ENCODE results near the gene PPFIA1.
"Not testable (repeated sequence)": the region's sequence is repeated elsewhere in the genome, so short reads cannot be mapped to it uniquely, and the experiment has no call there.

Gene PPFIA1

DNA sequence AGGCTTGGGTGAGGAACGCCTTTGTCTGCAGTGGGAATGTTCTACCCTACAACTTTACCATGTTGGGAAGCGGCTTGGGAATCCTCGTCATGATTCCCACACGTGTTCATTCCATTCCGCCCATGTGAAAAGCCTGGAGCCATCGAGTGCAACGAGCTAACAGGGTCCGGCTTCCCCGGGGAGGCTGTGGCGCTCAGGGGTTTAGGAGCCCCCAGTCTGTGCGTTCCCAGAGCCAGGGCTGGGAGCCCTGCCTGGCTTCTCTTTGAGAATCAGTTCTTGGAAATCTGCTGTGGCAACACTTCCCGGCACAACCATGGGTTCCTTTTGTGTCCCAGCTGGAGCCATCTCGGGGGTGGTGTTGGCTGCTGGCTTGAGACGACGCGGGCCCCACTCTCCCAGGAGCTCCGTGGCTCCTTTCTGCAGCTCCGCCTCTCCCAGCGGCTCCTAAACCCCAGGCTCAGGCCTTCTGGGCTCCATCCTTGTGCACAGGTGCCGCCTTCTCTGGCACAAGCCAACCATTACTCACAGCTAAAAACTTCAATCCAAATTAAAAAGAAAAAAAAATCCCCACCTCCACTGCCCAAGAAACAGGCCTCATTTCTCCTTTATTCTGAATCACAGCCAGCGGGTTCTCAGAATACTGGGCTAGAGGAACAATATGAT lies 18.7 kb upstream of the PPFIA1 start:
- no peak for DNase-seq

DNA sequence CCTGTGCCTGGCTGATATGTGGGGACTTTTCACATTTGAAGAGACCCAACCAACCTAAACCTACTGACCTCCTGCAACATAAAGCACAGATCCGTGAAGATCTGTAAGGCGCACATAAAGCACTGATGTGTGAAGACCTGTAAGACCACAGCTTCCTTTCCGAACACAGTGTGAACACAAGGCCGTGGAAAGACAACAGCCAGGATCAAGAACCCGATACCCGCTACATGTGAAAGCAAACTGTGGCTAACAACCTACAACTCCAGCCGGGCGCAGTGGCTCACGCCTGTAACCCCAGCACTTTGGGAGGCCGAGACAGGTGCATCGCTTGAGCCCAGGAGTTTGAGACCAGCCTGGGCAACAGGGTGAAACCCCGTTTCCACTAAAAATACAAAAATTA lies 17.6 kb upstream of the PPFIA1 start:
- no peak for DNase-seq

DNA sequence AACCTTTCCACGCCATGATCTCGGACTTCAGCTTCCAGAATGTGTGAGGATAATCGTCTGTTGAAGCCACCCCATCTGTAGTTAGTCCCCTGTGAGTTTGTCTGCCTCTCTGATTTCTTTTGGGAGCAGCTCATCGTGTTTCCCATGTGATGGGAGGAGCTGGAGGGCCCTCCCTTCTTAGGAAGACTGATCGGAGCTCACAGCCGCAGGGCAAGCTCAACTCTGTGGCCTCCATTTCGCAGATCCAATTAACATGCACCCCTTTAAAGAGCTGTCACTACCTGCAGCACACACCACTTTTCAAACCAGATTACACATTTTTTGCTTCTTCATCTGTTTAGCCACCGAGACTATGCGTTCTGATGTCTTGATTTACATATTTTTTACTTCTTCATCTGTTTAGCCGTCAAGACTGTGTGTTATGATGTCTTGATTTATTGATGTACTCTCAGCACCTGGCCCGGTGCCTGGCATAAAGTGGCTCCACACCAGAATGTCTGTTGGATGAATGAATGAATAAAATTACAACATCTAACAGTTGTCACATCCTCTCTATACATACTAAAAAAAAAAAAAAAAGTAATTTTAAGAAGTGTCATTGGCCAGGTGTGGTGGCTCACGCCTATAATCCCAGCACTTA lies 14.9 kb upstream of the PPFIA1 start:
- no peak for DNase-seq

DNA sequence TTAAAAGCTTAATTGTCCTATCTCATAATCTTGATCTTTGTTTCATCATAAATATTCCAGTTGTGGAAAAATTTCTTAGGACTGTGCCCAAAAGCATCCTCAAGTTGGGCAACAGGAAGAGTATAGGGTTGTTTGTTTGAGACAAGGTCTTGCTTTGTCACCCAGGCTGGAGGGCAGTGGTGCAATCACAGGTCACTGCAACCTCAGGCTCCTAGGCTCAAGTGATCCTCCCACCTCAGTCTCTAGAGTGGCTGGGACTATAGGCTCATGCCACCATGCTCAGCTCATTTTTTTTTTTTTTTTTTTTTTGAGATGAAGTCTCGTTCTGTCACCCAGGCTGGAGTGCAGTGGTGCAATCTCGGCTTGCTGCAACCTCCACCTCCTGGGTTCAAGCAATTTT lies 11.4 kb upstream of the PPFIA1 start:
- DNase-seq = not testable (repeated sequence)

DNA sequence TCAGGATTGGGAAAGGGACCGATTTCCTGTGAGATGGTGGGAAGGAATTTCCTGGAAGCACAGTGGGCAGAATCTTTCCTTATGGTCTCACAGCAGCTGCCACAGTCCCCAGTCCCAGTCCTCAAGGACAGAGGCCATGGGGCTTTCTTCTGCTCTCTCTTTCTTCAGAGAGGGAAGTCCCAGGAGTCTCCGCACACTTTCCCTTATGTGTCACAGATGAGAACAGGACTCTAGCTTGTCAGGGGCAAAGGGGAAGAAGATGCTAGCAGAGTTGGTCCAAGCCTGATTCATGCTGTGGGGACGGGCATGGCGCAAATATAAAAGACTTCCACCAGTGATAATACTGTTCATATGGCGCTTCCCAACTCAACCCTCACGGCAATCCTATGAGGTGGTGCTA lies 7.5 kb upstream of the PPFIA1 start:
- no peak for DNase-seq

DNA sequence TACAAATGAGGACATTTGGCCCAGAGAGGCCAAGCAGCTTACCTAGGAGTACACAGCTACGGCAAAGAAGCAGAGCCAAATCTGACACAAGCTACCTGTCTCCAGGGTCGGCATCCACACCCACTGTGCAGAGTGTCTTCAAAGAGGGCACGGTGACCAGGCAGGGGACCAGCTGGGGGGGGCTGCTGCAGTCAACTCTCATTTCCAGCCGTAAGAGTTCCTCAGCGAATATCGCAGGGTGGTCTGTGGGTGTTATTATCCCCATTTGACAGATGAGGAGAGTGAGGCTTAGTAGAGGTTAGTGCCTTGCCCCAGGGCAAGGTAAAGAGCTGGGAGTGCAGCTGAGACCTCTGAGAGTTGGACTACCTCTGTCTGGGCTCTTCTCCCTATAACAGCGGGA lies 7.1 kb upstream of the PPFIA1 start:
- no peak for DNase-seq

DNA sequence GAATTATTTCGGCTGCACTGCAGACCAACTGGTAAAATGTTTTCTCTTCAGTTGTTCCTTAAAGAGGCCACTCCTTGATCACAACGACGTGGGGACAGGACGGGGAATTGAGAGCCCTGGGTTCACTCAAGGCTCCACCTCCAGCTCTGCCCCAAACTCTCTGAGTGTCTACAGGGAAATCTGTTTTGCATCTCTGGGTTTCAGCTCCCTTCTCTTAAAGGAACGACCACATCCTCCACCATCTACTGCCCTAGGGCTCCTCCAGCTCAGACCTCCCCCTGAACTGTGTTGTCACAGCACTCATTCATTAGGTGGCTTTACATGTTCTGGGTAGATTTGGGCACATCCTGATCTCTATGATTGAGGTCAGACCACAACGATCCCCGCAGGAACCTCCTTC lies 5.1 kb upstream of the PPFIA1 start:
- no peak for DNase-seq

DNA sequence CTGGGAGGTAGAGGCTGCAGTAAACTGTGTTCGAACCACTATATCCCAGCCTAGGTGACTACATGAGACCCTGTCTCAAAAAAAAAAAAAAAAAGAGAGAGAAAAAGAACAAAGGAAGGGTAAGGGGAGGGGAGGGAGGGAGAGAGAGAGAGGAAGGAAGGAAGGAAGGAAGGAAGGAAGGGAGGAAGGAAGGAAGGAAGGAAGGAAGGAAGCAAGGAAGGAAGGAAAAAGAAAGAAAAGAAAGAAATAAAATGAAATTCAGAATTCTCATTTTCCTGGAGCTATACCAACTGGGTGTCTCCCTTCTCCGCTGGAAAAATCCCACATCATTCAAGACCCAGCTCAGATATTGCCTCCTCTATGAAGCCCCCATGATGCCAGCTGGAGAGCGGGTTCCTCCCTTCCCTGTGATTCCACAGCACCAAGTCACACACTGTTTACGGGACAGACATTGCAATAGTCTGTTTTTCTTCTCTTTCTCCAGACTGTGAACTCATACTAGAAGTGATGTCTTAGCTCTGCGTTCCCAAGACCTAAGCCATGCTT lies 3.0 kb upstream of the PPFIA1 start:
- no peak for DNase-seq

DNA sequence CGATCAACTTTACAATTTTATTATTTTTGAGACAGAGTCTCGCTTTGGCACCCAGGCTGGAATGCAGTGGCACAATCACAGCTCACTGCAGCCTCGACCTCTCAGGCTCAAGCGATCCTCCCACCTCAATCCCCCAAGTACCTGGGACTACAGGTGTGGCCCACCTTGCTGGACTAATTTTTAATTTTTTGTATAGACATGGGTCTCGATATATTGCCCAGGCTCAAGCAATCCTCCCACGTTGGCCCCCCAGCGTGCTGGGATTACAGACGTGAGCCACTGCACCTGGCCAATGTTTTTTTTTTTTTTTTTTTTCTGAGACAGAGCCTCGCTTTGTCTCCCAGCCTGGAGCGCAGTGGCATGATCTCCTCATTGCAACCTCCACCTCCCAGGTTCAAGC lies 2.0 kb upstream of the PPFIA1 start:
- DNase-seq = no peak

DNA sequence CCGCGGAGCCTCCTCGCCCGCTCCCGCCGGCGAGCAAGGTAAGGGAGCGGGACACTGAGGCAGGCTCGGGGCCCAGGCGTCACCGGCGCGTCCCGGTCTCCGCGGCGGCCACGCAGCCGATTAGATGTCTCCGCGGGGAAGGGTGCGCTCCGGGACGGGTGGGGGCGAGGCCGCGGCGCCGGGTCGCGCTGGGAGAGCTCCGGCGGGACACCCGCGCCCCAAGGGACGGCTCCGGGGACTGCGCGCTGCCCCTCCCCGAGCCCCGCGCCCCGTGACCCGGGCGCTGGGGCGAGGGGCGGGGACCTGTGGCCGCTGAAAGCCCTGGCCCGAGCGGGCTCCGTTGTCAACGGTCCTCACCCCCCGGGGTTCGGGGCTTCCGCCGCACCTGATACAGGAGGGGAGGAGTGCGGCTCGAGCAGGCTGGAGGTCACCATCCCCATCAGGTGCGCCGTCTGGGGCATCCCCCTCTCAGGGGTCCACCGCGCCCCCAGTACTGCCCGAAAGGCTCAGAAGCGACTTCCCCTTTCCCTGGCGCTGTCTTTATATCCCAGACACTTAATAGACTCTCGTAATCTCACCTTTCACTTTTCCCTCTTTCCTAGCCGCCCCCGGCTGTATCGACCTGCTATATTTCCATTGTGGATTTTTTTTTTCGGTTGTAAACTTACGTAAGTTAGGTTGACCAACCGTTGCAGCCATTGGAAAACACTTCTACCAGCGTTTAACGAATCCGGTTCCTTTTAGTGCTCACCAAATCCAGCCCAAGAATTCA lies 573 bp downstream of the PPFIA1 start:
- peak; percentile 16 for DNase-seq

DNA sequence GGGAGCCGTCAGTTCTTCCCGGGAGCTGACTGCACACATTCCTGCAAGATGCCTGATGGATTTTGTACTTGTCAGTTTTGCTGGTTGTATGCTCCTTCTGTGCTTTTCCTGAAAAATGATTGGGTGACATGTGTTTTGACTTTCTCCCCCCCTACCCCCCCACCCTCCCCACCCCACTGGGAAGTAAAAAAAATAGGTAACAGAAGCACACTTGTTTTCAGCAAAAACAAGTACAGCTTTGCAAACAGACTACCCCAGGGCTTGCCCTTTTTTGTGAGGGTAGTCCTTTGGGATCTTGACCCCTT lies 1.1 kb downstream of the PPFIA1 start:
- DNase-seq = no peak

DNA sequence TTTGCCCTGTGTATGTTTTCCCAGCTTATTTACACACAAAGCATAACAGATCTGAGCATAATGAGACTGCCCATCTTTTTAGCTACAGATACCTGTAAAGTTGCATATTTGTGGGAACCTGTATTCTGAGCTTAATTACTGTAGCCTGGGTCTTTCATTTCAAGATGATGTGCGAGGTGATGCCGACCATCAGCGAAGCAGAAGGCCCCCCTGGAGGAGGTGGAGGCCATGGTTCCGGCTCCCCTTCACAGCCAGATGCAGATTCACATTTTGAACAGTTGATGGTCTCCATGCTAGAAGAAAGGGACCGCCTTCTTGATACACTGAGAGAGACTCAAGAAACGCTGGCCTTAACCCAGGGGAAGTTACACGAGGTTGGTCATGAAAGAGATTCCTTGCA lies 1.5 kb downstream of the PPFIA1 start:
- DNase-seq = no peak

DNA sequence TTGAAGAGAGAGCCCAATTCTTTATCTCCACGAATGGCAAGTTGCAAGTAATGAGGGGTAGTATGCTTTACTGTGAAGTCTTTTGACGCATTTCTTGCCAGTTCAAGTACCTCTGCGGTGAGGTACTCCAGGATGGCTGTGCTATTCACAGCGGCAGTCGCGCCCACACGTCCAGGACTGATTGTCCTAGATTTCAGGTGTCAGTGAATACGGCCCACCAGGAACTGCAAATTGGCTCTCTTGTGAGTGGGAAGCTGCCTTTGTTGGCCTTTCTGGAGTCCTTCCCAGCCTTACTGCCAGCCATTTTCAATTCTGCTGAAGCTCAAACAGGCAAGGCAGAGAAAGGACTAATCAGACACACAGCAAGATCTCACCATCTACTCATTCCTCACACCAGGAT lies 8.5 kb downstream of the PPFIA1 start:
- DNase-seq = no peak

DNA sequence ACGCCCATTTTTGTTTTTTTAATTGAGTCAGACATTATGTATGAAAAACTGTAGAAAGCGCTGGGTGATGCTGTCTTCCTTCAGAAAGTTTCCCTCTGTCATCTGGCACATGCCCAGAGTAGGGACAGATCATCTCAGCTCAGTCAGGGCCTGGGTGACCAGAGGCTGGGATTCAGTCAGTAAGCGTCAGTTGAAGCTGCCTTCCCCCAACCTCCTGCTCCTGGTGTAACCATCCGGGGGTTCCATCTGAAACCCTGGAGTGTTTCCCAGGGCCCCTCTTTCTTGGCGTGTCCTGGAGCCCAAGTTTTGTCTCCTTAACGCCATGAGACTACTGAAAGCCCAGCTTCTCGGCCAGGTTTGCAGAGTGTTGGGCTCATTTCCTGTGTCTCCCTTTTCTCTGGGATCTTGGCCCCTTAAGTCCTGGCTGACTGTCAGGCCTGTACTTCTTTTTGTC lies 10.7 kb downstream of the PPFIA1 start:
- DNase-seq = no peak

DNA sequence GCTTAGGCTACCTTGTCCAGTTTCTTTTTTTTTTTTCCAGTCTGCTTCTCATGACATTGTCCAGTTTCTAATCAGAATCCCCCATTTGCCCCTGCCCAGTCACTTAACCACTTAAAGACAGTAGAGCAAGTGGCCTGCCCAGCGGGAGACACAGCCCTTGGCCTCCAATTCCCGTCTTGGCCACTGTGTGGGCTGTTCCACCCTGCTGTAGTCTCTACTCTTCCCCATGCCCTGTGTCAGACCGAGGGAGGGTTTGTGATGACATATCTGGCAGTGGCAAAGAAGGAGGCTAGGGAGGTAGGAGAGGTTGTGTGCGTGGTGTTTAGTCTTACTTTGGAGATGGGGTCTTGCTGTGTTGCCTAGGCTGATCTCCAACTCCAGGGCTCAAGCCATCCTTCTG lies 11.5 kb downstream of the PPFIA1 start:
- DNase-seq = no peak

DNA sequence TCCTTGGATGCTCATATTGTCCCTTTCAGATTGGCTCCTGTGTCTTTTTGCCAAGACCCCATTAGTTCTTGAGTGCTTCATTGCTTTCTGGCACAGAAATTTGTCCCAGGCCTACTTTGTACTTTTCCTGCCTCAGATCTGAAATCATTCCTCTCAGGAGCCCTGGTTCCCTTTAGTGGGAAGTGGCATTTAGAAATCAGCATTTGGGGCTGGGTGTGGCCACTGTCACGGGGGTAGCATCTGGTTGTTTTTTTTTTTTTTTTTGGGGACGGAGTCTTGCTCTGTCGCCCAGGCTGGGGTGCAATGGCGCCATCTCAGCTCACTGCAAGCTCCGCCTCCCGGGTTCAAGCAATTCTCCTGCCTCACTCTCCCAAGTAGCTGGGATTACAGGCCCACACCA lies 18.2 kb downstream of the PPFIA1 start:
- no peak for DNase-seq

DNA sequence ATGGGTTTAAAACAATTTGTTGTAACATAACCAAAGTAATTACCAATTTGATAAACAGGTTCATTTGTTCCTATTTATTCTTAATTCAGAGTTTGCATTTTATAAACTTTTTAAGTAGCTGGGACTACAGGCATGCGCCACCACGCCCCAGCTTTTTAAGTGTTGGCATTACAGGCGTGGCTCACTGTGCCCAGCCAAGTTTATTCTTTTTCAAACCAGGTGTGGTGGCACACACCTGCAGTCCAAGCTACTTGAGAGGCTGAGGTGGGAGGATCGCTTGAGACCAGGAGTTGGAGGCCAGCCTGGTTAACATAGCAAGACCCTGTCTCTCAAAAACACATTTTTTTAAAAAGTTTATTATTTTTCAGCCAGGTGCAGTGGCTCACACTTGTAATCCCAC lies 19.1 kb downstream of the PPFIA1 start:
- DNase-seq = no peak

DNA sequence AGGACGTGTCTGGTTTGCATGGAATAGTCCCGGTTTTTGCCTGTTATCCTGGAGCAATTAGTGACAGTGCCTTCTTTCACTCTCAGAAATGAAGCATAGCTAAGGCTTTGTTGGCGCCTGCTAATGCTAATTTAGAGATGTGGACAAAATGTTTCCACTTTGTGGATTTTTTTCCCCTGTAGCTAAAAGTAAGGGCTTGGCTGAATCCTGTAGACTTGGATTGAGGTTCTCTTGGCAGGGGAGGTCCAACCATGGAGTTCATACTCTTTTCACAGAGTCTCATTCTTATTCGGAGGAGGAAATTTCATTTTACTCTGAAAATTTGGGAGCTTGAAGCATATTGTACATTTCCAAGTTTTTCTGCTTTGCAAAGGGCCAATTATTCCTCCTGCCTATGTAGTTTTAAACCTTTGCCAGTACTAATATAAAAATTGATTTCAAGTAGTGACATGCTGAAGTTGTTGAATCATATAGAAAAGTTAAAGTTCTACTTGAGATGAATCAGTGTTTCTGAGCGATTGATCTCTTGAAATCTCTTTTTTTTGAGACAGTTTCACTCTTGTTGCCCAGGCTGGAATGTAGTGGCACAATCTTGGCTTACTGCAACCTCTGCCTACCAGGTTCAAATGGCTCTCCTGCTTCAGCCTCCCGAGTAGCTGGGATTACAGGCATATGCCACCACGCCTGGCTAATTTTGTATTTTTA lies 20.0 kb downstream of the PPFIA1 start:
- DNase-seq = no peak

DNA sequence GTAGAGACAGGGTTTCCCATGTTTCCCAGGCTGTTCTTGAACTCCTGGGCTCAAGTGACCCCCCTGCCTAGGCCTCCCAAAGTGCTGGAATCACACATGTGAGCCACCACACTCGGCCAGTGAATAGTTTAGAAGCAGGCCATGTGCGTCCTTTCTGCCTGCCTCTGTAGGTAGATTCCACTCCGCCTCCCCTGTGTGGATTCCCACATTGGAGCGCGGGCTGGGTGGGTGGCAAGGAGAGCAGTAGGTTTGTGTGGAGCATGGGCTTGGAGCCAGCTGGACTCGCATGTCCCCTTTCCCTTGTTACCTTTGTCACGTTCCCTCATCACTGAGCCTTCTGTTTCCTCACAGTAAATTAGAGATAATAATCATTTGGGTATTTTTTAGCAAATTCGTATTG lies 21.7 kb downstream of the PPFIA1 start:
- DNase-seq = no peak

DNA sequence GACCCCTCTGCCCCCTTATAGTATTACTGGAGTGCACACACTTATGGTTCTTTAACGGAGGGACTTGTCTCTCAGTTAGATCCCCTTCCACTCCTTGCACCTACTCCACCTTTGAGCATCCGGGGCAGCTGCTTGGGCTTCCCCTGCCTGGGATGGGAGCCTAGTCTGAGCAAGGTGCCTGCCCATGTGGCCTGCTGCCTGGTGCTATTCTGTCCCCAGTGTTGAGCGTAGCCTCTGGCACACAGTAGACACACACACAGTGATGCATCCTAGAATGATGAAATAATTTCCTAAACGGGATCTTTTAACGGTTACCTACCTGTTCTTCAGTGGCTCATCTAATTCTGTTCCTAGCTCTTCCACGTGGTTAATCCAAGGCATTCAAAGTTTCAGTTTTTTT lies 22.4 kb downstream of the PPFIA1 start:
- no peak for DNase-seq

DNA sequence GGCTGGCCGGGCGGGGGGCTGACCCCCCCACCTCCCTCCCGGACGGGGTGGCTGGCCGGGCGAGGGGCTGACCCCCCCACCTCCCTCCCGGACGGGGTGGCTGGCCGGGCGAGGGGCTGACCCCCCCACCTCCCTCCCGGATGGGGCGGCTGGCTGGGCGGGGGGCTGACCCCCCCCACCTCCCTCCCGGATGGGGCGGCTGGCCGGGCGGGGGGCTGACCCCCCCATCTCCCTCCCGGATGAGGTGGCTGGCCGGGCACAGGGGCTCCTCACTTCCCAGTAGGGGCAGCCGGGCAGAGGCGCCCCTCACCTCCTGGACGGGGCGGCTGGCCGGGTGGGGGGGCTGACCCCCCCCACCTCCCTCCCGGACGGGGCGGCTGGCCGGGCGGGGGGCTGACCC lies 24.7 kb downstream of the PPFIA1 start:
- DNase-seq = not testable (repeated sequence)

DNA sequence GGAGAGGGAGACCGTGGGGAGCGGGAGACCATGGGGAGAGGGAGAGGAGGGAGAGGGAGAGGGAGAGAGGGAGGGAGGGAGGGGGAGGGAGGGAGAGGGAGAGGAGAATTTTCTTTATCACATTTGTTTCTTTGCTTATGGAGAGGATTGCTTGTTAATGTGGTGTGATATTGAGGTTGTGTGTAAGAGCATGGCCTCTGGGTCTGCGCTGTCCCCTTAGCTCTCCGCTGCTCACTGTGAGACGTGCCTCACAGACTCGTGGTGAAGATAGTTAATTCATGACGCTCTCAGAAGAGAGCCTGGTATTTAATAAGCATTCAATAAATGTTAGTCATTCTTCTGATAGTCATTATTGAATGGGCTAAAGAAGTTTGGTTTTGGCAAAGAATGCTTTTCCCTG lies 26.2 kb downstream of the PPFIA1 start:
- no peak for DNase-seq

DNA sequence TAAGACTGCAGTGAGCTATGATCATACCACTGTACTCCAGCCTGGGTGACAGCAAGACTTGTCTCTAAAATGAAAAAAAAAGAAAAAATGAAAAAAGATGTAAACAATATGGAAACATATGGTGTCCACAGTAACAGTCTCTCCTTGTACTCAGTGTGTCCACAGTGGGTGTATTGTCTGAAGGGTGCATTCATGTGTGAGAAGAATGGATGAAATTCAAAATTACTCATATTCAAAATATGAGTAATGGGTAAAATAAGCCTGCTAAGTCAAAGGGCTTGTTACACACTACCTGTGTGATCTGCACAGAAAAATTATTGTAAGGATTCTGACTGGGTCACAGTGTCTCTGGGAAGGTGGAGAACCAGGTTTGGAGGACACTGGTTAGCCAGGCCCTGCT lies 26.9 kb downstream of the PPFIA1 start:
- no peak for DNase-seq

All from activated T-cell treated with anti-CD3 and anti-CD28 coated beads for 4 hours (primary cell).